Common myeloid progenitor, CD34-positive (primary cell): ENCODE measurements around the gene FGF1.

Source experiments
- CTCF ChIA-PET: fragments of 350-600 bp; sonication (Branson Sonifier 250); formaldehyde crosslinking; loops from one replicate; lab custom pipeline; 2021; ENCODE audit warnings: antibody characterized with exemption; lab: Charles Lee
- POLR2A ChIA-PET: fragments of 350-600 bp; sonication (Branson Sonifier 250); formaldehyde crosslinking; loops from one replicate; lab custom pipeline; 2021; ENCODE audit warnings: antibody characterized with exemption; lab: Charles Lee
- DNase-seq, 3 donors: peaks; one replicate each; pipeline versions ENCODE4 v3.0.0 to v3.0.0-alpha.2; 2013
- H3K27ac ChIP-seq, 2 experiments: 1 replicate in 1 of 2; 2 replicates in 1 of 2; pipeline ENCODE4 v1.7.0; 2013; ENCODE audit warnings: inconsistent platforms in 2 of 2, low read length in 2 of 2, mild to moderate bottlenecking in 2 of 2, low read depth in 1 of 2, moderate library complexity in 1 of 2; ENCODE audit not compliant: severe bottlenecking in 2 of 2, insufficient read depth in 1 of 2, poor library complexity in 1 of 2
- H3K27me3 ChIP-seq, 5 experiments: replicated peaks in 2 of 5; 1 replicate in 3 of 5; 2 replicates in 2 of 5; pipeline versions ENCODE4 v1.6.1 to v1.7.0; 2013; ENCODE audit warnings: low read length in 4 of 5, mild to moderate bottlenecking in 2 of 5, moderate library complexity in 2 of 5, inconsistent platforms in 1 of 5; ENCODE audit not compliant: insufficient read depth in 5 of 5, control insufficient read depth in 4 of 5
- H3K36me3 ChIP-seq, 4 experiments: 1 replicate in 2 of 4; 2 replicates in 2 of 4; pipeline versions ENCODE4 v1.6.1 to v1.7.0; 2013; ENCODE audit warnings: low read length in 3 of 4, control low read depth in 1 of 4, mild to moderate bottlenecking in 1 of 4; ENCODE audit not compliant: control insufficient read depth in 4 of 4, insufficient read depth in 4 of 4
- H3K4me1 ChIP-seq, 4 experiments: 1 replicate in 3 of 4; 2 replicates in 1 of 4; pipeline versions ENCODE4 v1.6.1 to v1.7.1; 2013; ENCODE audit warnings: low read length in 3 of 4, mild to moderate bottlenecking in 3 of 4, control low read depth in 1 of 4, inconsistent platforms in 1 of 4, moderate library complexity in 1 of 4; ENCODE audit not compliant: control insufficient read depth in 4 of 4, insufficient read depth in 4 of 4; ENCODE audit errors: control extremely low read depth in 1 of 4
- H3K4me3 ChIP-seq, 7 experiments: 1 replicate in 4 of 7; 2 replicates in 3 of 7; pipeline versions ENCODE4 v1.5.1 to v1.7.0; 2013; ENCODE audit warnings: mild to moderate bottlenecking in 7 of 7, low read length in 6 of 7, moderate library complexity in 6 of 7, inconsistent platforms in 2 of 7, low read depth in 2 of 7, control low read depth in 1 of 7; ENCODE audit not compliant: insufficient read depth in 4 of 7, control insufficient read depth in 1 of 7; ENCODE audit errors: extremely low read depth in 1 of 7
- H3K9me3 ChIP-seq, 5 experiments: 1 replicate in 4 of 5; 2 replicates in 1 of 5; pipeline versions ENCODE4 v1.6.1 to v1.7.1; 2013; ENCODE audit warnings: low read length in 4 of 5, mild to moderate bottlenecking in 2 of 5, inconsistent platforms in 1 of 5, low read depth in 1 of 5, moderate library complexity in 1 of 5; ENCODE audit not compliant: control insufficient read depth in 4 of 5, insufficient read depth in 2 of 5; ENCODE audit errors: control extremely low read depth in 1 of 5
- WGBS: methylation state at CpG from one replicate; pipeline ENCODE4 v1.1.5; 2013; ENCODE audit not compliant: insufficient coverage; 5-methylcytosine and 5-hydroxymethylcytosine counted together

Gene FGF1

DNA sequence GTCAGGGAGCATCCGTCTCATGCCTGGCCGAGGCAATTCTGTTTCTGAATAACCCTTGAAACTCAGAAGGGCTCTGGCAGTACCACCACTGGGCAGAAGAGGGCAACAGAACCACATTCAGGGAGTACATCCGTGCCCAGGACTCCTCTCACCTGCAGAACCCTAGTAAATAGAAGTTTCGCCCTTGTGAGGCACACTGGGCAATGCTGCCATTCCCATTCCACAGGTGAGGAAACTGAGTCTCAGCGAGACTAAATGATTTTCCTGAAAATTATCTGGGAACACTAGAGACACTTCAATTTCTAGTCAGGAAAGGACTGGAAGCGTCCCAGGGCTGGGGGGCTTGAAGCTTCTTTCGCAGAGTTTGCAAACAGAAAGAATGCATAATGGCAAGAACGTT is 74.7 kb downstream of the FGF1 start:
- H3K36me3 ChIP-seq, result no peaks in the 10 kb centered on the region
- H3K27ac ChIP-seq, result no peak overlapping the region
- peaks cover 0 to 10% (median 3%) of the 10 kb centered on the region in 5 experiments for H3K27me3 ChIP-seq
- ChIA-PET CTCF (interaction anchor here (1.1 to 3.6 kb wide), 13 partner anchors 11 to 278 kb away, joined by 3 to 15 read pairs (median 5); no protein-coding TSS in a partner anchor), POLR2A (no interaction called here)
- H3K4me1 ChIP-seq, result no peaks in the 10 kb centered on the region
- no peaks in the 10 kb centered on the region for H3K9me3 ChIP-seq
- no peak overlapping the region for H3K4me3 ChIP-seq
- 36% methylated on average over 8 of the region's 8 CpGs for WGBS
- DNase-seq, result peak; percentile 45 to 75 (median 65)

DNA sequence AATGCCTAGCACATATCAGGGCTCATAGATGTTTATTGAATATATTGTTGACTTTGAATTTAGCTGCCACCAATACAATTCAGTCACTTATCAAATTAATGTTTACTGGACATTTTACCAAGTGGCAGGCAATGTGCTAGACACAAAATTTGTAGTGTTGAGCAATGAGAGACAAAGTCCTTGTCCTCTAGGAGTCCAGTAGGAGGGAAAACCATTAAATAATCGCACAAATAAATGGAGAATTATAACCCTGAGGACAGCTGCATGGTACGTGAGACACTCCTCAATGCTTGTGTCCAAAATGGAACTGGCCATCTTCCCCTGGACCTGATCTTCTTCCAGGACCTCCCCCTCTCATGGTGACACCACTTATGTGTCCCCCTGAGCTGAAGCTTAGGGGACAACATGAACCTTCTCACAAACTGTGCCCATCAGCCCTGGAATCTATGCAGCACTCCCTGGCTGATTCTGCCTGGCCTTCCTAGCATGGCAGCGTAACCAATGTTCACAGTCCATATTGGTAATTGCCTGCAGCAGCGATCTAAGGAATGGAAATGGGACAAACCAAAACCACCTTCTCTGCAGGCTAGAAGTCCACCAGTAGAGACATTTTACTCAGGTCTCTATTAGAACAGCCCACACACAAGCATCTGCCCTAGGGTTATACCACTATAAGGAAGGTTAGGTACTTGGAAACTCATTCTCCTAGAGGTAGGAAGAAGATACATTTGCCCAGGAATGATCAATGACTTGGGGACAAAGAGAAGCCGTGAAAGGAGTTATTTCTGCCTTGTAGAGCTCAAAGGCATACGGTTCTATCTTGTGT is 75.5 kb downstream of the FGF1 start:
- Histone ChIP-seq H3K27ac (no peak overlapping the region), H3K36me3 (no peaks in the 10 kb centered on the region), H3K4me1 (no peaks in the 10 kb centered on the region), H3K4me3 (no peak overlapping the region), H3K9me3 (no peaks in the 10 kb centered on the region), H3K27me3 (peaks cover 0 to 14% (median 3%) of the 10 kb centered on the region in 5 experiments)
- WGBS, result 87% methylated on average over 6 of the region's 6 CpGs
- DNase-seq, result no peak
- ChIA-PET POLR2A (no interaction called here), CTCF (interaction anchor here (1.0 to 3.6 kb wide), 10 partner anchors 29 to 279 kb away, joined by 3 to 15 read pairs (median 4); no protein-coding TSS in a partner anchor)

DNA sequence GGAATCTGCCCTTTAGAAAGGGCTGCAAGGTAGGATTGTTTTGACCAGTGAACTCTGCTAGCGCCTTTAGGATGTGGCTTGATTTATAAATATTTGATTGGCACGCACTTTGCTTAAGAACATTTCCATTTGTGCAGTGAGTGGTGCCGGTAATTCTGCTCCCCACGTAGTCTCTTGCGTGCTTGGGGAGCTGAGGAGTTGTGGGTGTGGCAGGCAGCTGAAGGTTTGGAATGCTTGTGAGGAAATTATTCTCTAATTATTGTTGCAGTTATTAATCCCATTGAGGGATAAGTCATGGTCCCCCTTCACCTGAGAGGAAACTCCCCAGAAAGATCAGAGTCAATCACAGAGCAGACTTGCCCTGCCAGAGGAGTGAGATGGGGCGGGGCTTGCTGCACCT is 76.7 kb downstream of the FGF1 start:
- ChIA-PET POLR2A (no interaction called here), CTCF (interaction anchor here (1.2 to 3.6 kb wide), 2 partner anchors 46 to 279 kb away, joined by 3 to 15 read pairs; no protein-coding TSS in a partner anchor)
- 98% methylated on average over 6 of the region's 6 CpGs for WGBS
- no peak for DNase-seq
- H3K4me1 ChIP-seq, result no peaks in the 10 kb centered on the region
- peaks cover 0 to 14% (median 6%) of the 10 kb centered on the region in 5 experiments for H3K27me3 ChIP-seq
- H3K27ac ChIP-seq, result no peak overlapping the region
- no peaks in the 10 kb centered on the region for H3K9me3 ChIP-seq
- no peak overlapping the region for H3K4me3 ChIP-seq
- H3K36me3 ChIP-seq, result no peaks in the 10 kb centered on the region

DNA sequence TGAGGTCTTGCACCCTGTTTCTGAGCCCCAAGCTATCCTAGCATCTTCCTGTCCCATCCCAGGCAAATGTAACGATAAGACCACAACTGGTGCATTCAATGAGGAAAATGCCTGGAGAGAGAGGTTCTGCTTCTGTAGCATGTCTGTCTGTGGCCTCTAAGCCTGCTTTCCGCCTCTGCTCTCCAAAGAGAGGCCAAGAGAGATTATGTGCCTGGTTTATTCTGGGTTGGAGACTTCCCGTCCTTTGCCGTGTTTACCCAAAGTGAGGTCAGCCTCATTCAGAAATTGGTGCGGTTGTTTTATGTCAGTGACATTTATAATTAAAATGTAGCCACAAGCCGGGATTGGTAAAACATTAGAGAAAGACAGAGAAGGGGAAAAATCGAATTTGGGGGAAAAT is 77.8 kb downstream of the FGF1 start:
- CTCF ChIA-PET, result interaction anchor here (1.2 kb wide), 1 partner anchor 10 kb away, joined by 3 read pairs; no protein-coding TSS in a partner anchor
- 100% methylated on average over 3 of the region's 7 CpGs for WGBS
- peaks cover 0 to 14% (median 6%) of the 10 kb centered on the region in 5 experiments for H3K27me3 ChIP-seq

DNA sequence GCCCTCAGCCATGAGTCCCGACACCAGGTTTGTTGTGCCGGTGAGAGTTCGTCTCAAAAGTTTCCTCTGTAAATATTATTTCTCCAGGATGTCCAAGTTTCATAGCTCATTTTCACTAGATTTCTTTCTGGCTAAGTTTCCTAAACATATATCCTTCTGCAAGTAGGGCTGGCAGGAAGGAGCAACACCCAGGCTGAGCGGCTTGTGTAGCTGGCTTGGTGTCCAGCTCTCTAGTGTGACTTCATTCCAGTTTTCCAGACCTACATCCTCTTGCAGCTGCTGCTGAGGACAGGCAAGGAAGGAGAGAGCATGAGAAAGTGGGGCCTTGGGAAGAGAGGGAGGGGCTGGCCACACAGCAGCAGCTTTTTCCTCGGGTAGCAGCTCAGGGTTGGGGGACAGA is 80.3 kb downstream of the FGF1 start:
- H3K36me3 ChIP-seq, result no peaks in the 10 kb centered on the region
- no peaks in the 10 kb centered on the region for H3K9me3 ChIP-seq
- WGBS, result 100% methylated on average over 3 of the region's 5 CpGs
- ChIA-PET POLR2A (no interaction called here), CTCF (interaction anchor here (0.6 to 1.2 kb wide), 3 partner anchors 16 to 1012 kb away, joined by 3 to 4 read pairs (median 3); no protein-coding TSS in a partner anchor)
- no peak for DNase-seq
- no peaks in the 10 kb centered on the region for H3K4me1 ChIP-seq
- H3K27ac ChIP-seq, result no peak overlapping the region
- H3K4me3 ChIP-seq, result no peak overlapping the region
- peaks cover 0 to 15% (median 7%) of the 10 kb centered on the region in 5 experiments for H3K27me3 ChIP-seq

More for the DNA sequence above, 77.8 kb downstream of the FGF1 start:
- no peak overlapping the region for H3K27ac ChIP-seq
- no peak for DNase-seq
- no peaks in the 10 kb centered on the region for H3K9me3 ChIP-seq
- no peak overlapping the region for H3K4me3 ChIP-seq
- POLR2A ChIA-PET, result no interaction called here
- no peaks in the 10 kb centered on the region for H3K4me1 ChIP-seq
- no peaks in the 10 kb centered on the region for H3K36me3 ChIP-seq

DNA sequence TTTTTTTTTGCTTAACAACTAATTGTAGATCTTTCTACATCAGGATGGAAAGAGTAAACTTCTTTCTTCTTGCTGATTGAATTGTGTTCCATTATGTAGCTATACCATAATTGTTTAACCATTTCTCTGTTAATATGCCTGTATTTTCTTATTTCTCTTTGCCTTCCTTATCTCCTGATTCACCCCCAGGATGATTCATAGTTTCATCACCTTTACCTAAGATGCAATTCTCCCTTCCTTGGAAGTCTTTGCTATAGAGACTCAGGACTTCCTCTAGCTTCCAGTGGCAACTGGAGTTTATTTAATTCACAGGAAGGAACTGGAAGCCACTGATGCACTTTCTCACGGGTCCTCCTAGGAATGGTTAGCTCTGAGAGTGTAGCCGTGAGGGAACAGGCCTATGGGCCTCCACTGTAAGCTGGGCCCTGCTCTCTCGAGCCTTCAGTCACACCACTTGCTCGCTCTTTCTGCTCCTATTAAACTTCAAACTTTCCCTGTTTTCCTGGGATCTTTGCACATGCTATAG is 83.1 kb downstream of the FGF1 start:
- 70% methylated on average over 3 of the region's 4 CpGs for WGBS
- Histone ChIP-seq H3K27ac (no peak overlapping the region), H3K4me1 (peaks cover 0 to 3% (median 0%) of the 10 kb centered on the region in 4 experiments), H3K9me3 (no peaks in the 10 kb centered on the region), H3K36me3 (no peaks in the 10 kb centered on the region), H3K27me3 (peaks cover 0 to 16% (median 6%) of the 10 kb centered on the region in 5 experiments), H3K4me3 (no peak overlapping the region)
- ChIA-PET CTCF (interaction anchor here (1.3 kb wide), 1 partner anchor 16 kb away, joined by 5 read pairs; no protein-coding TSS in a partner anchor), POLR2A (interaction anchor here (0.6 kb wide), 1 partner anchor 62 kb away, joined by 3 read pairs; no protein-coding TSS in a partner anchor)
- no peak for DNase-seq
